HG03575 (cell line): ENCODE measurements around the gene DBF4B.

Source experiments
- ATAC-seq: cut with Tn5 transposase; IDR thresholded peaks from one replicate; pipeline ENCODE4 v1.9.1; 2021; ENCODE audit not compliant: unreplicated experiment, insufficient number of reproducible peaks, low FRiP score; ENCODE audit errors: extremely low read depth

Gene DBF4B

GRCh38 chr17:44792276-44792675 lies 83.8 kb downstream of the DBF4B start:
- ATAC-seq = no peak

DNA sequence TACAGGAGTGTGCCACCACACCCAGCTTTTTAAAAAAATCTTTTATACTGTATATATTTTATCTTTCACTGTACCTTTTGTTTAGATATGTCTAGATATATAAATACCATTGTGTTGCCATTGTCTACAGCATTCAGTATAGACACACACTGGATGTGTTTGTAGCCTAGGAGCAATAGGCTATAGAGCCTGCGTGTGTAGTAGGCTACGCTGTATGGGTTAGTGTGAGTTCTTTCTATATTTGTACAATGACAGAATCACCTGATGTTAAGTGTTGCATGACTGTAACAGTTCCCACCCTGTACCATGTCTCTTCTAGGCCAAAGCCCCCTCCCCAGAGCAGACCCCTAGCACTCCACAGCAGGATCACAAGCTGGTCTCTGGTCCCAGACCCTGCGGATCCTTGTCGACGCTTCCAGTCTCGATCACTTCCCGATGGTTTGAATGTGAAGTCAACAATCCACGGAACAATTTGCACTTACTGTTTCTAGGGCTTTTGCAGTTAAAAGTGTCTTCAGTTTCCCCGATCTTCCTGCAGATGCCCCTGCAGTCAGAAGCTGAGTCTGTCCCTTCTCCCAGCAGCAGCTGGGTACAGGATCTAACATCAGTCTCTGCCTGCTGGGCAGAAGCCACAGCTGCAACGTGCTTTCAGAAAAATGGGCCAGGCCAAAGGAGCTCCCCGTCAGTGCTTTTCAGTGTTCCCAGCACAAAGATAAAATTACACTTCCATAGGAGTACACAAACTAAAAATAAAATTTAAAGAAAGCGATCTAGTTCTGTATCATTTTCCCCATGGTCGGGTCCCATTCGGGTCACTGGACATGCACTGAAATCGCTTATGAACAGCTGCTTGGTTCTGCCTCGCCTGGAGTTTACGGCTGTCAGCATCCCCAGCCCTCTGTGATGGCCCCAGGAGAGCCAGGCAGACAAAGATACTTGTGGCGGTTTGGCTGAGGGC lies 85.7 kb downstream of the DBF4B start:
- no peak for ATAC-seq

- ATAC-seq = no peak
These were observed 86.5 kb downstream of the DBF4B start for GRCh38 chr17:44794851-44795413.

GRCh38 chr17:44795421-44795820 lies 87.0 kb downstream of the DBF4B start:
- no peak for ATAC-seq

GRCh38 chr17:44795928-44796327 lies 87.5 kb downstream of the DBF4B start:
- ATAC-seq = no peak

- ATAC-seq = no peak
These were observed 88.3 kb downstream of the DBF4B start for GRCh38 chr17:44796731-44797130.

DNA sequence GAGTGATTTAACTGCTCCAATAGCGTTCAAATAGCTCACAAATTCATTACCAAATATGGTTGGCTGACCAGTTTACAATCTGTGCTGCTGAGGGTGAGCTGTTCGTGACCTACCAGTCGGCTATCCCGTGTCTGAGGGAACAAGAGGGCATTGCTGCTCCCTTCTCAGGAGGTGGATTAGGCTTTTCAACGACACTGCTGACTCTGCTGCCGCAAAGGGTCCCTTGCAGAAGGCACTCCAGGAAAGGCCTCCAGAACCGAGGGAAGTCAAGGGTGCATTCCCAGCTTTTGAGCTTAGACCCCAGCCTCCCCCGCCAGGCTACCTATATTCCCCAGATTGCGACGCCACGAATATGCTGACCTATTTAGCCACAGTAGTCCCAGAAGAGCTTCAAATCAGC lies 89.3 kb downstream of the DBF4B start:
- ATAC-seq = no peak

GRCh38 chr17:44798356-44798755 lies 89.9 kb downstream of the DBF4B start:
- no peak for ATAC-seq
